ENCODE data around the gene PCAT7. TPM values are rescaled to one million over a fixed set of nuclear protein-coding genes. Genes with fewer than 3 reads are reported as not detected.

PCAT7 gene
- total RNA-seq, 1 experiment from 2014 or later, result 4.0 TPM

DNA sequence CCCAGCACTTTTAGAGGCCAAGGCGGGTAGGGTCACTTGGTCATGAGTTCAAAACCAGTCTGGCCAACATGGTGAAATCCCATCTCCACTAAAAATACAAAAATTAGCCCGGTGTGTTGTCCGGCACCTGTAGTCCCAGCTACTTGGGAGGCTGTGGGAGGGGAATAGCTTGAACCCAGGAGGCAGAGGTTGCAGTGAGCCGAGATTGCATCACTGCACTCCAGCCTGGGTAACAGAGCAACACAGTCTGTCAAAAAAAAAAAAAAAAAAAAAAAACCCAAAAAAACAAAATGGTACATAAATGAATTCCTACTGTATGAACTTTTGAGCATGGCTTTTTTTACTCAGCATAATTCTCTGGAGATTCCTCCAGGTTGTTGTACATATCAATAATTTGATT lies 37.6 kb upstream of the PCAT7 start:
- Histone ChIP-seq H3K18ac (ENCODE audit: insufficient read length, low read depth, low read length) (no peak overlapping the region), H3K9me3 (ENCODE audit: control insufficient read depth, low read depth, low read length) (no peaks in the 10 kb centered on the region), H3K4me1 (ENCODE audit: insufficient read depth, low read length) (no peaks in the 10 kb centered on the region), H2AFZ (ENCODE audit: low read length) (no peak overlapping the region), H4K91ac (ENCODE audit: insufficient read length, low read depth, low read length) (no peak overlapping the region), H3K27me3 (ENCODE audit: insufficient read depth, low read length) (no peaks in the 10 kb centered on the region), H2BK120ac (ENCODE audit: low read depth, low read length, poor library complexity, severe bottlenecking) (no peak overlapping the region), H2AK5ac (ENCODE audit: insufficient read length, low read length) (no peak overlapping the region), H3T11ph (ENCODE audit: low read length) (no peak overlapping the region), H4K8ac (replicated peaks; ENCODE audit: insufficient read length, low read depth, low read length) (no peak overlapping the region), H3K9ac (ENCODE audit: extremely low read depth, insufficient read length, low read length) (no peak overlapping the region), H3K79me1 (ENCODE audit: insufficient read depth, low read depth, low read length, poor library complexity, severe bottlenecking) (no peaks in the 10 kb centered on the region), H4K20me1 (ENCODE audit: control insufficient read depth, insufficient read depth, insufficient read length) (no peaks in the 10 kb centered on the region), H3K23ac (ENCODE audit: insufficient read length, low read depth, low read length) (no peak overlapping the region), H3K4ac (ENCODE audit: low read depth, low read length) (no peak overlapping the region), H3K14ac (ENCODE audit: insufficient read depth, low read length) (no peak overlapping the region), H2BK12ac (ENCODE audit: insufficient read length, low read depth, low read length) (no peak overlapping the region), H3K4me2 (ENCODE audit: insufficient read depth, insufficient read length, low read length) (no peak overlapping the region), H3K23me2 (ENCODE audit: insufficient read length, low read depth, low read length, poor library complexity, severe bottlenecking) (no peaks in the 10 kb centered on the region), H3K79me2 (ENCODE audit: insufficient read depth, low read length) (no peaks in the 10 kb centered on the region), H2BK15ac (ENCODE audit: low read depth, low read length) (no peak overlapping the region), H3K27ac (ENCODE audit: insufficient read length, low read depth, low read length) (no peak overlapping the region), H2BK20ac (ENCODE audit: low read depth, low read length, poor library complexity, severe bottlenecking) (no peak overlapping the region), H3K56ac (ENCODE audit: insufficient read length, low read depth, low read length) (no peak overlapping the region), H4K5ac (ENCODE audit: insufficient read length, low read depth, low read length) (no peak overlapping the region), H2BK5ac (ENCODE audit: insufficient read length, low read length) (no peak overlapping the region)
- no CpG with 5 or more reads among the region's 4 CpGs for WGBS (ENCODE audit: extremely low coverage, insufficient read length, low lambda C conversion rate)
- H3K27me3 Mint-ChIP-seq (ENCODE audit: low read depth), result no peaks in the 10 kb centered on the region
- no peak overlapping the region for H3K27ac Mint-ChIP-seq
- peaks cover 7 to 8% of the 10 kb centered on the region in 2 experiments for H3K4me1 Mint-ChIP-seq
- H3K36me3 Mint-ChIP-seq (ENCODE audit: insufficient read depth in 1 of 3, low read depth in 3 of 3), result no peaks in the 10 kb centered on the region; a peak in 1 of 7 replicates
- TF ChIP-seq, protein P1, sequence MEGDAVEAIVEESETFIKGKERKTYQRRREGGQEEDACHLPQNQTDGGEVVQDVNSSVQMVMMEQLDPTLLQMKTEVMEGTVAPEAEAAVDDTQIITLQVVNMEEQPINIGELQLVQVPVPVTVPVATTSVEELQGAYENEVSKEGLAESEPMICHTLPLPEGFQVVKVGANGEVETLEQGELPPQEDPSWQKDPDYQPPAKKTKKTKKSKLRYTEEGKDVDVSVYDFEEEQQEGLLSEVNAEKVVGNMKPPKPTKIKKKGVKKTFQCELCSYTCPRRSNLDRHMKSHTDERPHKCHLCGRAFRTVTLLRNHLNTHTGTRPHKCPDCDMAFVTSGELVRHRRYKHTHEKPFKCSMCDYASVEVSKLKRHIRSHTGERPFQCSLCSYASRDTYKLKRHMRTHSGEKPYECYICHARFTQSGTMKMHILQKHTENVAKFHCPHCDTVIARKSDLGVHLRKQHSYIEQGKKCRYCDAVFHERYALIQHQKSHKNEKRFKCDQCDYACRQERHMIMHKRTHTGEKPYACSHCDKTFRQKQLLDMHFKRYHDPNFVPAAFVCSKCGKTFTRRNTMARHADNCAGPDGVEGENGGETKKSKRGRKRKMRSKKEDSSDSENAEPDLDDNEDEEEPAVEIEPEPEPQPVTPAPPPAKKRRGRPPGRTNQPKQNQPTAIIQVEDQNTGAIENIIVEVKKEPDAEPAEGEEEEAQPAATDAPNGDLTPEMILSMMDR (conservative IDR thresholded peaks at IDR 0.05), result no peak
- no peak overlapping the region for H3K4me3 Mint-ChIP-seq
- DNase-seq, result no peak
- peaks cover 0 to 5% of the 10 kb centered on the region in 2 experiments; a peak in 2 of 5 replicates for H3K9me3 Mint-ChIP-seq
